NOMO-1 (cell line): Measurements from ENCODE around the gene PCDHA13.
"Not testable (repeated sequence)": the region's sequence is repeated elsewhere in the genome, so short reads cannot be mapped to it uniquely, and the experiment has no call there.

Source experiments
- DNase-seq, 2 experiments: peaks; one replicate each; lab custom pipeline; 2025; ENCODE audit not compliant: unreplicated experiment in 2 of 2; lab: John Stamatoyannopoulos, UW

PCDHA13 gene

GRCh38 chr5:140881889-140882590 lies at the start of gene PCDHA13:
Gene PCDHA13, plus strand, starts transcription at chr5:140882124. Its CDS starts 145 bp downstream, at chr5:140882269.
- DNase-seq = no peak

GRCh38 chr5:140833993-140834392 lies 47.9 kb upstream of the PCDHA13 start, which contains the start of gene PCDHA7:
Gene PCDHA7, plus strand, starts transcription at chr5:140834269. Its CDS starts 115 bp downstream, at chr5:140834384.
- no peak for DNase-seq

GRCh38 chr5:140834439-140835008 lies 47.4 kb upstream of the PCDHA13 start:
- DNase-seq = not testable (repeated sequence)

- no peak for DNase-seq
Observed at GRCh38 chr5:140835622-140836510, 46.1 kb upstream of the PCDHA13 start.

GRCh38 chr5:140840978-140841962 lies 40.7 kb upstream of the PCDHA13 start, which contains the start of gene PCDHA8:
Gene PCDHA8, plus strand, starts transcription at chr5:140841187. Its CDS starts 135 bp downstream, at chr5:140841322.
- no peak for DNase-seq

- DNase-seq = no peak
Observed at GRCh38 chr5:140842798-140843733, 38.9 kb upstream of the PCDHA13 start.

GRCh38 chr5:140848139-140849102 lies 33.5 kb upstream of the PCDHA13 start, which contains the start of gene PCDHA9:
Gene PCDHA9, plus strand, starts transcription at chr5:140848382. Its CDS starts 114 bp downstream, at chr5:140848496.
- DNase-seq = not testable (repeated sequence)

- not testable (repeated sequence) for DNase-seq
Observed at GRCh38 chr5:140849831-140850634, 31.9 kb upstream of the PCDHA13 start.

- DNase-seq = no peak
Observed at GRCh38 chr5:140855772-140856674, 25.9 kb upstream of the PCDHA13 start, which contains the start of gene PCDHA10. Gene PCDHA10, plus strand, starts transcription at chr5:140855897. Its CDS starts 152 bp downstream, at chr5:140856049.

- no peak for DNase-seq
Observed at GRCh38 chr5:140857177-140857986, 24.5 kb upstream of the PCDHA13 start.

GRCh38 chr5:140857987-140858240 lies 24.0 kb upstream of the PCDHA13 start:
- DNase-seq = no peak

GRCh38 chr5:140862441-140863295 lies 19.3 kb upstream of the PCDHA13 start:
- DNase-seq = no peak

- no peak for DNase-seq
Observed at GRCh38 chr5:140868721-140869554, 13.0 kb upstream of the PCDHA13 start, which contains the start of gene PCDHA11. Gene PCDHA11, plus strand, starts transcription at chr5:140868957. Its CDS starts 147 bp downstream, at chr5:140869104.
